ENCODE data around the gene DRAXIN.
"Not testable (repeated sequence)": the region's sequence is repeated elsewhere in the genome, so short reads cannot be mapped to it uniquely, and the experiment has no call there.

Gene DRAXIN, protein sequence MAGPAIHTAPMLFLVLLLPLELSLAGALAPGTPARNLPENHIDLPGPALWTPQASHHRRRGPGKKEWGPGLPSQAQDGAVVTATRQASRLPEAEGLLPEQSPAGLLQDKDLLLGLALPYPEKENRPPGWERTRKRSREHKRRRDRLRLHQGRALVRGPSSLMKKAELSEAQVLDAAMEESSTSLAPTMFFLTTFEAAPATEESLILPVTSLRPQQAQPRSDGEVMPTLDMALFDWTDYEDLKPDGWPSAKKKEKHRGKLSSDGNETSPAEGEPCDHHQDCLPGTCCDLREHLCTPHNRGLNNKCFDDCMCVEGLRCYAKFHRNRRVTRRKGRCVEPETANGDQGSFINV

GRCh38 chr1:11691302-11691914 is at the start of gene DRAXIN:
DRAXIN (plus strand) TSS chr1:11691710; CDS start chr1:11706259, 14,549 bp downstream.
- H2AFZ ChIP-seq (ENCODE audit: low read length) = no peak within 1 kb of the TSS
- no peaks in the 10 kb centered on the region for H3K36me3 ChIP-seq (ENCODE audit: insufficient read depth, low read length)
- H3K9me3 ChIP-seq (ENCODE audit: low read length) = no peaks in the 10 kb centered on the region
- TF ChIP-seq, protein P1, sequence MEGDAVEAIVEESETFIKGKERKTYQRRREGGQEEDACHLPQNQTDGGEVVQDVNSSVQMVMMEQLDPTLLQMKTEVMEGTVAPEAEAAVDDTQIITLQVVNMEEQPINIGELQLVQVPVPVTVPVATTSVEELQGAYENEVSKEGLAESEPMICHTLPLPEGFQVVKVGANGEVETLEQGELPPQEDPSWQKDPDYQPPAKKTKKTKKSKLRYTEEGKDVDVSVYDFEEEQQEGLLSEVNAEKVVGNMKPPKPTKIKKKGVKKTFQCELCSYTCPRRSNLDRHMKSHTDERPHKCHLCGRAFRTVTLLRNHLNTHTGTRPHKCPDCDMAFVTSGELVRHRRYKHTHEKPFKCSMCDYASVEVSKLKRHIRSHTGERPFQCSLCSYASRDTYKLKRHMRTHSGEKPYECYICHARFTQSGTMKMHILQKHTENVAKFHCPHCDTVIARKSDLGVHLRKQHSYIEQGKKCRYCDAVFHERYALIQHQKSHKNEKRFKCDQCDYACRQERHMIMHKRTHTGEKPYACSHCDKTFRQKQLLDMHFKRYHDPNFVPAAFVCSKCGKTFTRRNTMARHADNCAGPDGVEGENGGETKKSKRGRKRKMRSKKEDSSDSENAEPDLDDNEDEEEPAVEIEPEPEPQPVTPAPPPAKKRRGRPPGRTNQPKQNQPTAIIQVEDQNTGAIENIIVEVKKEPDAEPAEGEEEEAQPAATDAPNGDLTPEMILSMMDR (IDR thresholded peaks at IDR 0.05; ENCODE audit: low read length) = no peak
- no peak for TF ChIP-seq EZH2 (IDR thresholded peaks at IDR 0.05; ENCODE audit: borderline replicate concordance, low read length)
- H3K4me3 ChIP-seq (ENCODE audit: low read depth, low read length, poor library complexity, severe bottlenecking) = no peak within 1 kb of the TSS
- no peaks in the 10 kb centered on the region for H4K20me1 ChIP-seq (ENCODE audit: insufficient read depth, low read length)
- no peaks in the 10 kb centered on the region for H3F3A ChIP-seq (ENCODE audit: insufficient read depth, low read length)
- H3K9me2 ChIP-seq (ENCODE audit: low read depth, low read length) = no peaks in the 10 kb centered on the region
- no peaks in the 10 kb centered on the region for H3K79me2 ChIP-seq (ENCODE audit: insufficient read depth, low read length)
- H3K27me3 ChIP-seq (ENCODE audit: insufficient read depth, low read length) = peaks cover 3% of the 10 kb centered on the region; the same call in 1 of the 2 replicates
- no peak within 1 kb of the TSS for H3K27ac ChIP-seq (ENCODE audit: low read depth, low read length, poor library complexity, severe bottlenecking)
- H3K9ac ChIP-seq (ENCODE audit: low read length) = no peak within 1 kb of the TSS
- H3K4me1 ChIP-seq (ENCODE audit: insufficient read depth, low read length, severe bottlenecking) = no peaks in the 10 kb centered on the region
- no peak within 1 kb of the TSS for H3K4me2 ChIP-seq (ENCODE audit: low read length)

- H3K4me3 ChIP-seq (ENCODE audit: low read depth, low read length, poor library complexity, severe bottlenecking) = no peak overlapping the region
- H3K9ac ChIP-seq (ENCODE audit: low read length) = no peak overlapping the region
- no peaks in the 10 kb centered on the region for H3F3A ChIP-seq (ENCODE audit: insufficient read depth, low read length)
- H3K79me2 ChIP-seq (ENCODE audit: insufficient read depth, low read length) = no peaks in the 10 kb centered on the region
- H2AFZ ChIP-seq (ENCODE audit: low read length) = no peak overlapping the region
- H3K27me3 ChIP-seq (ENCODE audit: insufficient read depth, low read length) = no peaks in the 10 kb centered on the region
- H4K20me1 ChIP-seq (ENCODE audit: insufficient read depth, low read length) = no peaks in the 10 kb centered on the region
- no peaks in the 10 kb centered on the region for H3K36me3 ChIP-seq (ENCODE audit: insufficient read depth, low read length)
- TF ChIP-seq, protein P1 (IDR thresholded peaks at IDR 0.05; ENCODE audit: low read length) = no peak
- TF ChIP-seq EZH2 (IDR thresholded peaks at IDR 0.05; ENCODE audit: borderline replicate concordance, low read length) = no peak
- H3K4me1 ChIP-seq (ENCODE audit: insufficient read depth, low read length, severe bottlenecking) = no peaks in the 10 kb centered on the region
- no peak overlapping the region for H3K27ac ChIP-seq (ENCODE audit: low read depth, low read length, poor library complexity, severe bottlenecking)
- H3K9me2 ChIP-seq (ENCODE audit: low read depth, low read length) = no peaks in the 10 kb centered on the region
- no peak overlapping the region for H3K4me2 ChIP-seq (ENCODE audit: low read length)
- no peaks in the 10 kb centered on the region for H3K9me3 ChIP-seq (ENCODE audit: low read length)
Measured at GRCh38 chr1:11641776-11642305, 49.7 kb upstream of the DRAXIN start.

GRCh38 chr1:11642418-11643017 is 49.0 kb upstream of the DRAXIN start:
- not testable (repeated sequence) for H3K9me2 ChIP-seq (ENCODE audit: low read depth, low read length); H3K4me3 ChIP-seq (ENCODE audit: low read depth, low read length, poor library complexity, severe bottlenecking); H2AFZ ChIP-seq (ENCODE audit: low read length); H3K9ac ChIP-seq (ENCODE audit: low read length); H3K27me3 ChIP-seq (ENCODE audit: insufficient read depth, low read length); H3F3A ChIP-seq (ENCODE audit: insufficient read depth, low read length); H3K4me2 ChIP-seq (ENCODE audit: low read length); H3K79me2 ChIP-seq (ENCODE audit: insufficient read depth, low read length); H3K36me3 ChIP-seq (ENCODE audit: insufficient read depth, low read length); H4K20me1 ChIP-seq (ENCODE audit: insufficient read depth, low read length); H3K27ac ChIP-seq (ENCODE audit: low read depth, low read length, poor library complexity, severe bottlenecking); H3K9me3 ChIP-seq (ENCODE audit: low read length); H3K4me1 ChIP-seq (ENCODE audit: insufficient read depth, low read length, severe bottlenecking)
- TF ChIP-seq, protein P1 (IDR thresholded peaks at IDR 0.05; ENCODE audit: low read length) = peak; percentile 93
